Transverse colon (tissue), 4 donors: ENCODE measurements around the gene CMBL. TPM values are rescaled to one million over a fixed set of nuclear protein-coding genes. Genes with fewer than 3 reads are reported as not detected.
A peak's percentile ranks its signal among the peaks of the same experiment; 100 is the strongest.

Experiments used
- DNase-seq: peaks from one replicate; pipeline ENCODE4 v3.0.0-alpha.2; 2019
- H3K27ac ChIP-seq, 4 donors: fragments of 200-600 bp; sonication (generic); 2 replicates each; pipeline ENCODE4 v1.5.1; 2016 to 2018; ENCODE audit warnings: inconsistent platforms in 4 of 4
- H3K27me3 ChIP-seq: fragments of 200-600 bp; sonication (generic); 2 replicates; pipeline ENCODE4 v1.5.1; 2017; ENCODE audit warnings: inconsistent platforms
- H3K36me3 ChIP-seq, 4 donors: fragments of 200-600 bp; sonication (generic); 2 replicates each; pipeline ENCODE4 v1.5.1; 2017 to 2019; ENCODE audit warnings: inconsistent platforms in 4 of 4
- H3K4me1 ChIP-seq, 4 donors: fragments of 200-600 bp; sonication (generic); 2 replicates each; pipeline ENCODE4 v1.5.1; 2017 to 2020; ENCODE audit warnings: inconsistent platforms in 4 of 4
- H3K4me3 ChIP-seq, 4 donors: fragments of 200-600 bp; sonication (generic); 1 replicate in 1 of 4; 2 replicates in 3 of 4; pipeline versions ENCODE4 v1.5.1 to v1.6.1; 2017 to 2019; ENCODE audit warnings: inconsistent platforms in 4 of 4
- H3K9me3 ChIP-seq, 2 donors: fragments of 200-600 bp; sonication (generic); 2 replicates each; pipeline ENCODE4 v1.5.1; 2017 to 2019; ENCODE audit warnings: inconsistent platforms in 2 of 2
- CTCF ChIP-seq, 5 experiments: fragments of 200-600 bp in 3 of 5; fragments of 450-650 bp in 2 of 5; sonication (generic) in 3 of 5; IDR thresholded peaks; 1 replicate in 2 of 5; 2 replicates in 3 of 5; pipeline ENCODE4 v1.5.1; 2016 to 2017; ENCODE audit warnings: antibody characterized with exemption in 5 of 5, inconsistent platforms in 3 of 5, mild to moderate bottlenecking in 2 of 5, moderate library complexity in 1 of 5
- EP300 ChIP-seq: sonication (generic); formaldehyde crosslinking; IDR thresholded peaks from one replicate; pipeline ENCODE4 v1.6.1; 2017; ENCODE audit warnings: antibody characterized with exemption, low read depth
- POLR2A ChIP-seq: fragments of 450-650 bp; IDR thresholded peaks from one replicate; pipeline ENCODE4 v1.6.1; 2016; ENCODE audit warnings: antibody characterized with exemption, mild to moderate bottlenecking, moderate library complexity
- POLR2AphosphoS5 ChIP-seq, 3 donors: sonication (generic); formaldehyde crosslinking; IDR thresholded peaks; one replicate each; pipeline ENCODE4 v1.6.1; 2016; ENCODE audit warnings: antibody characterized with exemption in 3 of 3
- WGBS, 2 donors: methylation state at CpG; one replicate each; pipeline ENCODE4 v1.1.5; 2018; ENCODE audit warnings: low coverage in 1 of 2; 5-methylcytosine and 5-hydroxymethylcytosine counted together
- in situ Hi-C, 4 donors: fragments of 200-750 bp; cut with MboI; loops; one replicate each; pipeline versions ENCODE4 v1.15.0 to v1.15.1; 2017; ENCODE audit warnings: low sequenced_read_pairs in 3 of 4, low pct_ligation_motif_present in 1 of 4, low pct_unique_long_range_greater_than_20kb in 1 of 4
- intact Hi-C: fragments of 100-400 bp; cut with DNase I; formaldehyde crosslinking; loops from one replicate; pipeline ENCODE4 v1.15.1; 2023; ENCODE audit warnings: low total_unique reads
- total RNA-seq, 4 donors: library from RNA; depleted of rRNA; stranded (reverse); fragments of >200 nt; gene quantifications; one replicate each; pipeline ENCODE4 v1.1.0, GENCODE V29; 2016

CMBL gene
- total RNA-seq, 4 donors from 2014 or later = 36.6 to 87.6 (median 60.9) TPM

- H3K36me3 ChIP-seq = no peaks in the 10 kb centered on the region
- no peaks in the 10 kb centered on the region for H3K27me3 ChIP-seq
- DNase-seq = no peak
- no peak overlapping the region for H3K27ac ChIP-seq
- TF ChIP-seq CTCF (IDR thresholded peaks at IDR 0.05) (no peak), POLR2A (no peak), POLR2AphosphoS5 (IDR thresholded peaks at IDR 0.05) (no peak), EP300 (no peak)
- in situ Hi-C loops (loop anchor here in 3 of 4 donors (25.0 kb wide), 1 partner anchor 345 kb away; no protein-coding TSS in a partner anchor), intact Hi-C loops (loop anchor here (10.0 kb wide), 1 partner anchor 343 kb away; no protein-coding TSS in a partner anchor)
- H3K4me3 ChIP-seq = no peak overlapping the region
- no peaks in the 10 kb centered on the region for H3K9me3 ChIP-seq
- peaks cover 6 to 26% (median 23%) of the 10 kb centered on the region in 4 donors for H3K4me1 ChIP-seq
- 84 to 87% methylated on average over 9 of the region's 9 CpGs for WGBS, 2 donors
These were observed 15.9 kb downstream of the CMBL start for GRCh38 chr5:10291692-10292339.

DNA sequence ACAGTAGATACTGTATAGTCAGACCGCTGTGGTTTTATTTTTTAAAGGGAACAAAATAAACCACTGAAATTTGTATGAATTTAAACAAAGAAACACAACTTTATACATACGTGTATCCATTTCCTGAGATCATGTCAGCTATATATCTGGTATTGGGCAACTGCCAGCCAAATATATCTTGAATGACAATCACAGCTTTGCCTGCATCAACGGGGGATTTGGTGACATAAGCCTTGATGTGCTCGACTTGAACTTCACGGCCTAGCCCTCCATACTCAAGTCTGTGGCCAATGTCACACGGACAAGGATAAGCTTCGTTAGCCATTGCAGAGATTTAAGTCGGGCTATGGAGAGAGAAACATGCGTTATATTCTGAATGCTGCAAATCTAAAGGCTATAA is 17.3 kb downstream of the CMBL start:
- Histone ChIP-seq H3K4me1 (peaks cover 6 to 26% (median 23%) of the 10 kb centered on the region in 4 donors), H3K9me3 (no peaks in the 10 kb centered on the region), H3K36me3 (no peaks in the 10 kb centered on the region), H3K27me3 (no peaks in the 10 kb centered on the region), H3K27ac (peak overlapping the region in 3 of 4 donors; percentile 80 to 86 (median 86)), H3K4me3 (no peak overlapping the region)
- TF ChIP-seq POLR2A = no peak
- no peak for TF ChIP-seq POLR2AphosphoS5 (IDR thresholded peaks at IDR 0.05)
- no peak for TF ChIP-seq EP300
- no peak for TF ChIP-seq CTCF (IDR thresholded peaks at IDR 0.05)
- no peak for DNase-seq
- intact Hi-C loops = loop anchor here (10.0 kb wide), 1 partner anchor 344 kb away; no protein-coding TSS in a partner anchor
- WGBS, 2 donors = 90 to 91% methylated on average over 9 of the region's 9 CpGs
- in situ Hi-C loops = loop anchor here in 3 of 4 donors (25.0 kb wide), 1 partner anchor 347 kb away; no protein-coding TSS in a partner anchor

- in situ Hi-C loops (loop anchor here in 3 of 4 donors (25.0 kb wide), 1 partner anchor 347 kb away; no protein-coding TSS in a partner anchor), intact Hi-C loops (loop anchor here (10.0 kb wide), 2 partner anchors 155 to 345 kb away; partner anchors contain the start of gene ROPN1L)
- Histone ChIP-seq H3K9me3 (no peaks in the 10 kb centered on the region), H3K36me3 (no peaks in the 10 kb centered on the region), H3K27ac (peak overlapping the region; percentile 80 to 86 (median 86)), H3K27me3 (no peaks in the 10 kb centered on the region), H3K4me1 (peaks cover 6 to 26% (median 23%) of the 10 kb centered on the region in 4 donors), H3K4me3 (no peak overlapping the region)
- 70 to 89% methylated on average over 4 to 10 of the region's 10 CpGs for WGBS, 2 donors
- DNase-seq = no peak
- TF ChIP-seq POLR2AphosphoS5 (IDR thresholded peaks at IDR 0.05) (no peak), EP300 (no peak), CTCF (IDR thresholded peaks at IDR 0.05) (no peak), POLR2A (no peak)
These were observed 17.7 kb downstream of the CMBL start for GRCh38 chr5:10289991-10290390.

DNA sequence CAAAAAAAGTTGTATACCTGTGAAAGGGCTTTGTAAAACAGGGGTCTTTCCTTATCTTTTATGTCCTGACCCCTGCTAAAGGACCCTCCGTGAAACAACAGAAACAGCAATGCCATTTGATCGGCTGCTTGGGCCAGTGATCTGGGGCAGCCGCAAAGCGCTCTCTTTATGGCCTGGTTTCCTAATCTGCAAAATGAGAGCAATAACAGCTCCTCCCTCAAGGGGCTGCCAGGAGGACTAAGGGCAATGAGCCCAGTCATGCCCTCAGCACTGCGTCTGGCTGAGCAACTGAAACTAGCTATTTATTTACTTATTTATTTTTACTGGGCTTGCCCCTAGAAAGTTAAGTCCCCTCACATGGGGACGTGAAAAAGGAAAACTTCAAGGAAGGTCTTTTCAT is 18.3 kb downstream of the CMBL start:
- Histone ChIP-seq H3K4me1 (peaks cover 9 to 30% (median 23%) of the 10 kb centered on the region in 4 donors), H3K4me3 (no peak overlapping the region), H3K27me3 (no peaks in the 10 kb centered on the region), H3K9me3 (no peaks in the 10 kb centered on the region), H3K36me3 (no peaks in the 10 kb centered on the region), H3K27ac (peak overlapping the region; percentile 80 to 86 (median 86))
- peak; percentile 78 for DNase-seq
- intact Hi-C loops = loop anchor here (10.0 kb wide), 1 partner anchor 155 kb away; the partner anchor contains the start of gene ROPN1L
- TF ChIP-seq EP300 (no peak), POLR2AphosphoS5 (IDR thresholded peaks at IDR 0.05) (peak; percentile 26 to 59 (median 29)), CTCF (IDR thresholded peaks at IDR 0.05) (peak in 4 of 5 experiments; percentile 17 to 58 (median 32)), POLR2A (no peak)
- 17 to 61% methylated on average over 1 to 6 of the region's 6 CpGs for WGBS, 2 donors
- in situ Hi-C loops = loop anchor here in 3 of 4 donors (25.0 kb wide), 1 partner anchor 348 kb away; no protein-coding TSS in a partner anchor
